PC-9 (cell line): Measurements from ENCODE around the gene REG1A. TPM values are rescaled to one million over a fixed set of nuclear protein-coding genes. Genes with fewer than 3 reads are reported as not detected.

Experiments used
- BruUV-seq: library from RNA; stranded (reverse); fragments of 400-500 nt; replicated peaks from 2 replicates; lab custom pipeline; 2021; lab: Mats Ljungman, UMichigan
- CTCF ChIA-PET: fragments of 300-600 bp; sonication (Branson Sonifier 250); formaldehyde crosslinking; loops from one replicate; lab custom pipeline; 2022; ENCODE audit warnings: antibody characterized with exemption; lab: Charles Lee
- POLR2A ChIA-PET: fragments of 300-600 bp; sonication (Branson Sonifier 250); formaldehyde crosslinking; loops from one replicate; lab custom pipeline; 2022; ENCODE audit warnings: antibody characterized with exemption; ENCODE audit not compliant: unreplicated experiment; lab: Charles Lee
- DNase-seq, 2 experiments: peaks; one replicate each; pipeline versions ENCODE4 v3.0.0 to v3.0.0-alpha.2; 2015 to 2022; ENCODE audit warnings: mixed read lengths in 1 of 2
- H2AFZ ChIP-seq: fragments of 200-600 bp; sonication (generic); 2 replicates; pipeline ENCODE4 v1.8.1; 2017; ENCODE audit warnings: antibody characterized with exemption
- H3F3A ChIP-seq: fragments of 200-600 bp; sonication (generic); 2 replicates; pipeline ENCODE4 v1.8.1; 2017; ENCODE audit warnings: antibody characterized with exemption, mild to moderate bottlenecking, low read depth; ENCODE audit not compliant: insufficient read depth
- H3K27ac ChIP-seq: fragments of 200-600 bp; sonication (generic); 2 replicates; pipeline ENCODE4 v1.6.1; 2016; ENCODE audit warnings: mixed run types
- H3K27me3 ChIP-seq: fragments of 200-600 bp; sonication (generic); 2 replicates; pipeline ENCODE4 v1.6.1; 2016; ENCODE audit warnings: low read depth, mixed run types; ENCODE audit not compliant: insufficient read depth
- H3K36me3 ChIP-seq: fragments of 200-600 bp; sonication (generic); 2 replicates; pipeline ENCODE4 v1.6.1; 2016; ENCODE audit warnings: low read depth, mixed run types
- H3K4me1 ChIP-seq: fragments of 200-600 bp; sonication (generic); replicated peaks from 2 replicates; pipeline ENCODE4 v1.6.1; 2016; ENCODE audit warnings: mixed run types; ENCODE audit not compliant: insufficient read depth
- H3K4me2 ChIP-seq: fragments of 200-600 bp; sonication (generic); 2 replicates; pipeline ENCODE4 v1.6.1; 2017; ENCODE audit warnings: mixed run types
- H3K4me3 ChIP-seq: fragments of 200-600 bp; sonication (generic); 2 replicates; pipeline ENCODE4 v1.6.1; 2016; ENCODE audit warnings: mixed run types
- H3K79me2 ChIP-seq: fragments of 200-600 bp; sonication (generic); 2 replicates; pipeline ENCODE4 v1.6.1; 2017; ENCODE audit warnings: low read depth, mixed run types
- H3K9me2 ChIP-seq: fragments of 200-600 bp; sonication (generic); 2 replicates; pipeline ENCODE4 v1.8.1; 2017; ENCODE audit warnings: mild to moderate bottlenecking; ENCODE audit not compliant: insufficient read depth
- H3K9me3 ChIP-seq: fragments of 200-600 bp; sonication (generic); 2 replicates; pipeline ENCODE4 v1.8.1; 2016; ENCODE audit warnings: low read depth; ENCODE audit not compliant: insufficient read depth
- H4K20me1 ChIP-seq: fragments of 200-600 bp; sonication (generic); 2 replicates; pipeline ENCODE4 v1.8.1; 2017; ENCODE audit not compliant: insufficient read depth
- CTCF ChIP-seq: fragments of 200-600 bp; sonication (generic); conservative IDR thresholded peaks from 2 replicates; pipeline ENCODE4 v1.6.1; 2017; ENCODE audit warnings: mixed run types, antibody characterized with exemption, mild to moderate bottlenecking, moderate library complexity
- EZH2 ChIP-seq: fragments of 200-600 bp; sonication (generic); IDR thresholded peaks from 2 replicates; pipeline ENCODE4 v1.8.0; 2017; ENCODE audit warnings: antibody characterized with exemption, low read depth
- intact Hi-C: fragments of 100-400 bp; cut with micrococcal nuclease; formaldehyde crosslinking; loops from one replicate; pipeline ENCODE4 v1.10.0; 2022; ENCODE audit not compliant: unreplicated experiment
- total RNA-seq: library from RNA; stranded (reverse); gene quantifications from 2 replicates; pipeline ENCODE4 v1.2.3, GENCODE V29; 2021

The REG1A gene
- total RNA-seq, 1 experiment from 2014 or later: not detected

GRCh38 chr2:79112269-79112668 lies 8.0 kb upstream of the REG1A start:
- Histone ChIP-seq H4K20me1 (no peaks in the 10 kb centered on the region), H3K4me1 (no peaks in the 10 kb centered on the region), H3K4me2 (no peak overlapping the region), H3F3A (no peaks in the 10 kb centered on the region), H3K79me2 (no peaks in the 10 kb centered on the region), H3K4me3 (no peak overlapping the region), H3K36me3 (no peaks in the 10 kb centered on the region), H3K27ac (no peak overlapping the region), H3K27me3 (0 out of 2 replicates have a peak, but pooled peaks cover 6% of the 10 kb centered on the region), H3K9me2 (no peaks in the 10 kb centered on the region), H3K9me3 (no peaks in the 10 kb centered on the region), H2AFZ (no peak overlapping the region)
- intact Hi-C loops: no loop called here
- ChIA-PET POLR2A (no interaction called here), CTCF (no interaction called here)
- no TSS peak for BruUV-seq
- DNase-seq: no peak
- TF ChIP-seq CTCF (no peak), EZH2 (no peak)

- ChIA-PET CTCF (no interaction called here), POLR2A (no interaction called here)
- H3K27ac ChIP-seq: no peak overlapping the region
- H3K9me2 ChIP-seq: no peaks in the 10 kb centered on the region
- no peaks in the 10 kb centered on the region for H4K20me1 ChIP-seq
- H3K27me3 ChIP-seq: 0 out of 2 replicates have a peak, but pooled peaks cover 6% of the 10 kb centered on the region
- H3K4me1 ChIP-seq: no peaks in the 10 kb centered on the region
- TF ChIP-seq CTCF (no peak), EZH2 (no peak)
- H2AFZ ChIP-seq: no peak overlapping the region
- H3K4me3 ChIP-seq: no peak overlapping the region
- no TSS peak for BruUV-seq
- intact Hi-C loops: loop anchor here (2.0 kb wide), 1 partner anchor 34 kb away; no protein-coding TSS in a partner anchor
- H3K9me3 ChIP-seq: no peaks in the 10 kb centered on the region
- H3K4me2 ChIP-seq: no peak overlapping the region
- H3K79me2 ChIP-seq: no peaks in the 10 kb centered on the region
- no peak for DNase-seq
- no peaks in the 10 kb centered on the region for H3F3A ChIP-seq
- no peaks in the 10 kb centered on the region for H3K36me3 ChIP-seq
Observed at GRCh38 chr2:79114797-79115494, 5.3 kb upstream of the REG1A start.

GRCh38 chr2:79116997-79117928 lies 3.0 kb upstream of the REG1A start:
- BruUV-seq: no TSS peak
- H2AFZ ChIP-seq: no peak overlapping the region
- intact Hi-C loops: no loop called here
- H3F3A ChIP-seq: no peaks in the 10 kb centered on the region
- H3K27ac ChIP-seq: no peak overlapping the region
- H3K4me1 ChIP-seq: no peaks in the 10 kb centered on the region
- H3K4me3 ChIP-seq: no peak overlapping the region
- no peaks in the 10 kb centered on the region; the same call in 1 of the 2 replicates for H4K20me1 ChIP-seq
- DNase-seq: no peak
- H3K36me3 ChIP-seq: no peaks in the 10 kb centered on the region
- H3K27me3 ChIP-seq: peaks cover 11% of the 10 kb centered on the region
- TF ChIP-seq EZH2 (no peak), CTCF (no peak)
- POLR2A ChIA-PET: no interaction called here
- H3K79me2 ChIP-seq: no peaks in the 10 kb centered on the region
- no peaks in the 10 kb centered on the region for H3K9me2 ChIP-seq
- H3K9me3 ChIP-seq: no peaks in the 10 kb centered on the region
- no peak overlapping the region for H3K4me2 ChIP-seq
- CTCF ChIA-PET: no interaction called here
